GM10248 (cell line): Measurements from ENCODE around the gene GSE1.

Source experiments
- CTCF ChIA-PET: fragments of 300-600 bp; sonication (Branson Sonifier 250); formaldehyde crosslinking; extraction: SDS; loops from one replicate; lab custom pipeline; 2021; ENCODE audit warnings: antibody characterized with exemption; lab: Yijun Ruan, JAX
- POLR2A ChIA-PET: fragments of 350-650 bp; sonication (Branson Sonifier 250); formaldehyde crosslinking; extraction: SDS; loops from one replicate; lab custom pipeline; 2020; ENCODE audit warnings: antibody characterized with exemption; lab: Yijun Ruan, JAX
- DNase-seq: peaks from one replicate; pipeline ENCODE4 v3.0.0; 2012; ENCODE audit errors: extremely low spot score
- TF ChIP-seq, protein P1 (sequence below): IDR thresholded peaks from 2 replicates; pipeline ENCODE4 v1.5.1; 2012; ENCODE audit warnings: mild to moderate bottlenecking, low read depth; ENCODE audit errors: extremely low read depth, missing control alignments, control extremely low read depth

GSE1 gene

GRCh38 chr16:85654251-85655095, 41.4 kb downstream of the GSE1 start:
- TF ChIP-seq, protein P1, sequence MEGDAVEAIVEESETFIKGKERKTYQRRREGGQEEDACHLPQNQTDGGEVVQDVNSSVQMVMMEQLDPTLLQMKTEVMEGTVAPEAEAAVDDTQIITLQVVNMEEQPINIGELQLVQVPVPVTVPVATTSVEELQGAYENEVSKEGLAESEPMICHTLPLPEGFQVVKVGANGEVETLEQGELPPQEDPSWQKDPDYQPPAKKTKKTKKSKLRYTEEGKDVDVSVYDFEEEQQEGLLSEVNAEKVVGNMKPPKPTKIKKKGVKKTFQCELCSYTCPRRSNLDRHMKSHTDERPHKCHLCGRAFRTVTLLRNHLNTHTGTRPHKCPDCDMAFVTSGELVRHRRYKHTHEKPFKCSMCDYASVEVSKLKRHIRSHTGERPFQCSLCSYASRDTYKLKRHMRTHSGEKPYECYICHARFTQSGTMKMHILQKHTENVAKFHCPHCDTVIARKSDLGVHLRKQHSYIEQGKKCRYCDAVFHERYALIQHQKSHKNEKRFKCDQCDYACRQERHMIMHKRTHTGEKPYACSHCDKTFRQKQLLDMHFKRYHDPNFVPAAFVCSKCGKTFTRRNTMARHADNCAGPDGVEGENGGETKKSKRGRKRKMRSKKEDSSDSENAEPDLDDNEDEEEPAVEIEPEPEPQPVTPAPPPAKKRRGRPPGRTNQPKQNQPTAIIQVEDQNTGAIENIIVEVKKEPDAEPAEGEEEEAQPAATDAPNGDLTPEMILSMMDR, result no peak
- no peak for DNase-seq
- ChIA-PET POLR2A (no interaction called here), CTCF (no interaction called here)

GRCh38 chr16:85655216-85656129, 42.4 kb downstream of the GSE1 start:
- CTCF ChIA-PET, result interaction anchor here (1.1 to 4.1 kb wide), 3 partner anchors 12 to 19 kb away, joined by 3 to 28 read pairs (median 3); no protein-coding TSS in a partner anchor
- DNase-seq, result no peak

GRCh38 chr16:85656351-85657266, 43.5 kb downstream of the GSE1 start:
- no peak for DNase-seq
- CTCF ChIA-PET, result interaction anchor here (1.1 to 4.1 kb wide), 7 partner anchors 12 to 542 kb away, joined by 3 to 33 read pairs (median 3); no protein-coding TSS in a partner anchor
- POLR2A ChIA-PET, result no interaction called here
- TF ChIP-seq, protein P1, result no peak

More at GRCh38 chr16:85655216-85656129, 42.4 kb downstream of the GSE1 start:
- TF ChIP-seq, protein P1, result no peak
- POLR2A ChIA-PET, result no interaction called here

DNA sequence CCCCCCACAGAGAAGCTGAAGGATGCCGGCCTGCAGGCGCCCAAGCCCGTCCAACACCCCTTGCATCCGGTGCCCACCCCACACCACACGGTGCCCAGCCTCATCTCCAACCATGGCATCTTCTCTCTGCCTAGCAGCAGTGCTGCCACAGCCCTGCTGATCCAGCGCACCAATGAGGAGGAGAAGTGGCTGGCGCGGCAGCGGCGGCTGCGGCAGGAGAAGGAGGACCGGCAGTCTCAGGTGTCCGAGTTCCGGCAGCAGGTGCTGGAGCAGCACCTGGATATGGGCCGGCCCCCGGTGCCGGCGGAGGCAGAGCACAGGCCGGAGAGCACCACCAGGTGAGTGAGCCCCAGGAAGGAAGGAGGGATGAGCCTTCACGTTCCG, 44.1 kb downstream of the GSE1 start:
- TF ChIP-seq, protein P1, result no peak
- POLR2A ChIA-PET, result no interaction called here
- CTCF ChIA-PET, result interaction anchor here (0.8 to 4.1 kb wide), 9 partner anchors 11 to 542 kb away, joined by 3 to 33 read pairs (median 4); no protein-coding TSS in a partner anchor
- DNase-seq, result no peak

DNA sequence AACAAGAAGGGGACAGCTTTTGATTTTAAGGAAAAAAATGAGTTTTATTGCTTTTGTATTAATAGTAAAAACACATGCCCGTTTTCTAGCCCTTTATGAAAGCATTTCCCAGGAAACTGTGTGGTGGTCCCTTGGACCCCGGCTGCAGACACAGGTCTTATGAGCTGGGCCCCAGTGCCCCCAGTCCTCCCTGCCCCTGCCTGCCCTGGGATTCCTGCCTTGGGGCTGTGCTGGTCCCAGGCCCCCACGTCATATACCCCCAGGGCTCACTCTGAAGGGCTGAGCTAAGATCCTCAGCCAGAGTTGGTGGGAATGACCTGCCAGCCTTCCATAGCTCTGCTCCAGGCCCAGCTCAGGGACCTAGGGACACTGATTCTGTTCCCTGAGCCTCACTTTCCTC, 44.9 kb downstream of the GSE1 start:
- no peak for DNase-seq
- ChIA-PET POLR2A (no interaction called here), CTCF (interaction anchor here (0.8 to 4.1 kb wide), 13 partner anchors 8 to 543 kb away, joined by 3 to 33 read pairs (median 6); no protein-coding TSS in a partner anchor)
- TF ChIP-seq, protein P1, result no peak
